ENCODE results near the gene FIBP.

The FIBP gene

GRCh38 chr11:65891219-65892136 is 3.2 kb upstream of the FIBP start:
- in situ Hi-C loops (cut with MboI; ENCODE audit: low sequenced_read_pairs) = loop anchor here (25.0 kb wide), 1 partner anchor 96 kb away; no protein-coding TSS in a partner anchor

GRCh38 chr11:65890324-65891218 is 2.3 kb upstream of the FIBP start, which contains the start of gene CCDC85B:
TSS of gene CCDC85B (plus strand) at chr11:65890673. CDS start at chr11:65890784, 111 bp downstream.
- in situ Hi-C loops (cut with MboI; ENCODE audit: low sequenced_read_pairs) = loop anchor here (25.0 kb wide), 1 partner anchor 97 kb away; no protein-coding TSS in a partner anchor

GRCh38 chr11:65887723-65888162 is 528 bp downstream of the FIBP start:
- in situ Hi-C loops (cut with MboI; ENCODE audit: low sequenced_read_pairs) = loop anchor here (25.0 kb wide), 1 partner anchor 100 kb away; no protein-coding TSS in a partner anchor

- in situ Hi-C loops (cut with MboI; ENCODE audit: low sequenced_read_pairs) = loop anchor here (25.0 kb wide), 1 partner anchor 100 kb away; no protein-coding TSS in a partner anchor
These were observed 1.2 kb downstream of the FIBP start for GRCh38 chr11:65886826-65887722.

DNA sequence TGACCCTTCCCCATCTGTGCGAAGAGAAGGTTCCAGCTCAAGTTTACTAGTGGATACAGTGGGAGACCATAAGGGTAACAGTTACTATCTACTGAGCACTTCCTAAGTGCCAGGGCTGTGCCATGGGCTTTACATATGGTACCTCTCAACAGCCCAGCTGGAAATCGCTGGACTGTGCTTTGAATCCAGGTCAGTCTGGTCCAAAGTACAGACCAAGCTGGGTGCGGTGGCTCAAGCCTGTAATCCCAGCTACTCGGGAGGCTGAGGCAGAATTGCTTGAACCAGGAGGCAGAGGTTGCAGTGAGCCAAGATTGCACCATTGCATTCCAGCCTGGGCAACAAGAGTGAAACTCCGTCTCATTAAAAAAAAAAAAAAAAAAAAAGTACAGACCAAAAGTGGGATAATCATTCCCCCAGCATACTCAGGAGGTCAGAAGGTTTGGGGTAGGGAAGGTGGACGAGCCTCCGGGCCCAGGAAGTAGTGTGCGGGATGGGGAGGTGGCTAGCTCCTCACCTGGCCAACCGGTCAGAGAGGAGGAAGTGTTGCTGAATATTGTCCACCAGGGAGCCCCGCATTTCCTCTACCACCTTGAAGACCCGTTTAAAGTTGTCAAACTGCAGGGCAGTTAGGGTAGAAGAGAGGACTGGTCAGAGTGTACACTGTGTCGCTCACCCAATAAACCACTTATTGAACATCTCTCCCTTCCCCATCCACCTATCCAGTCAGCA is 2.3 kb downstream of the FIBP start:
- in situ Hi-C loops (cut with MboI; ENCODE audit: low sequenced_read_pairs) = loop anchor here (25.0 kb wide), 1 partner anchor 101 kb away; no protein-coding TSS in a partner anchor

GRCh38 chr11:65885231-65885630 is 3.0 kb downstream of the FIBP start:
- in situ Hi-C loops (cut with MboI; ENCODE audit: low sequenced_read_pairs) = loop anchor here (25.0 kb wide), 1 partner anchor 102 kb away; no protein-coding TSS in a partner anchor

- in situ Hi-C loops (cut with MboI; ENCODE audit: low sequenced_read_pairs) = loop anchor here (25.0 kb wide), 1 partner anchor 103 kb away; no protein-coding TSS in a partner anchor
These were observed 3.6 kb downstream of the FIBP start for GRCh38 chr11:65884716-65885092.

- in situ Hi-C loops (cut with MboI; ENCODE audit: low sequenced_read_pairs) = loop anchor here (25.0 kb wide), 1 partner anchor 103 kb away; no protein-coding TSS in a partner anchor
These were observed 4.2 kb downstream of the FIBP start for GRCh38 chr11:65883786-65884715.

- in situ Hi-C loops (cut with MboI; ENCODE audit: low sequenced_read_pairs) = loop anchor here (25.0 kb wide), 1 partner anchor 104 kb away; no protein-coding TSS in a partner anchor
These were observed 5.1 kb downstream of the FIBP start for GRCh38 chr11:65883058-65883761.

GRCh38 chr11:65882120-65883057 is 5.9 kb downstream of the FIBP start:
- in situ Hi-C loops (cut with MboI; ENCODE audit: low sequenced_read_pairs) = loop anchor here (25.0 kb wide), 1 partner anchor 105 kb away; no protein-coding TSS in a partner anchor

DNA sequence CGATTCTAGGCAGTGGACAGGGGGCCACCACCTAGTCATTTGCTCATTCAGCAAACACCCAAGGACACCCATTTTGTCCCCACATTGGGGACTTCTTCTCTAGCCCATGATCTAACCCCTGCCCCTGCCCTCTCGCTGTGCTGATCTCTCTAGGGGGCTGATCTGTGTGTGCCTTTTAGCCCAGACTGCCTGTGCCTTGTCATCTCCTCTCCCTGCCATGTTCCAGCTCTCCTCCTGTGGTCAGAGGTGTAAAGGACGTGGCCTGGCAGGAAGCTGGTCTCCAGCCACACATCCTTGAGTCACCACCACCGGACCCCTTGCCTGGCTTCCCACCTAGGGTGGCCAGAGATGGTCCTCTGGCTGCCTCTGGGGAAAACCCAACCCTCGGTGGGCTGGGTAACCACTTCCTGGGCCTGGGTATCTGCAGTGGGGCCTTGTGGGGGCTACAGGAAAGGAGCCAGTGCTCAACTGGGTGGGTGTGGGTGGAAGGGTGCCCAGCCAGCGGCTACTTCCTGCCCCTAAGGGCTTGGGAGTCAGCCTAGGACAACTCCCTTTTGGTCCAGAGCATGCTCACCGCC is 7.3 kb downstream of the FIBP start:
- in situ Hi-C loops (cut with MboI; ENCODE audit: low sequenced_read_pairs) = loop anchor here (25.0 kb wide), 1 partner anchor 106 kb away; no protein-coding TSS in a partner anchor

- in situ Hi-C loops (cut with MboI; ENCODE audit: low sequenced_read_pairs) = loop anchor here (25.0 kb wide), 1 partner anchor 107 kb away; no protein-coding TSS in a partner anchor
These were observed 8.2 kb downstream of the FIBP start for GRCh38 chr11:65880027-65880426.

DNA sequence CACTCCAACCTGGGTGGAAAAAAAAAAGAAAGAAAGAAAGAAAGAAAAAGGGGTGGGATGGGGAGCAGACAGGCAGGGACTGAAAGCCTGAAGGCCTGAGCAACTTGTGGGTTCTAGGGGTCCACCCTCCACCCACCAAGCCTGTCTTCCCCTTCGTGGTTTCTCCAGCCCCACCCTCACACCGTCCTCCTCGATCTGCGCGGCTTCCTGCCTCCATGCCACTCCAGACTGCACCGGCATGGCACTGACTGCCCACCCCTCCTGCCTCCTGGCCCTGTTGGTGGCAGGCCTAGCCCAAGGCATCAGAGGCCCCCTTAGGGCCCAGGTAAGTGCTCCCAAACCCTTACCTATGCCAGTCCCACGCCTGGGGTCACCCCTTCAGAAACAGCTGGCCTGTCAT is 8.7 kb downstream of the FIBP start, which contains the start of gene CTSW:
TSS of gene CTSW (plus strand) at position 221 of the 400 bp plus-strand sequence. CDS start at position 239, 18 bp downstream.
- in situ Hi-C loops (cut with MboI; ENCODE audit: low sequenced_read_pairs) = loop anchor here (25.0 kb wide), 1 partner anchor 108 kb away; no protein-coding TSS in a partner anchor

DNA sequence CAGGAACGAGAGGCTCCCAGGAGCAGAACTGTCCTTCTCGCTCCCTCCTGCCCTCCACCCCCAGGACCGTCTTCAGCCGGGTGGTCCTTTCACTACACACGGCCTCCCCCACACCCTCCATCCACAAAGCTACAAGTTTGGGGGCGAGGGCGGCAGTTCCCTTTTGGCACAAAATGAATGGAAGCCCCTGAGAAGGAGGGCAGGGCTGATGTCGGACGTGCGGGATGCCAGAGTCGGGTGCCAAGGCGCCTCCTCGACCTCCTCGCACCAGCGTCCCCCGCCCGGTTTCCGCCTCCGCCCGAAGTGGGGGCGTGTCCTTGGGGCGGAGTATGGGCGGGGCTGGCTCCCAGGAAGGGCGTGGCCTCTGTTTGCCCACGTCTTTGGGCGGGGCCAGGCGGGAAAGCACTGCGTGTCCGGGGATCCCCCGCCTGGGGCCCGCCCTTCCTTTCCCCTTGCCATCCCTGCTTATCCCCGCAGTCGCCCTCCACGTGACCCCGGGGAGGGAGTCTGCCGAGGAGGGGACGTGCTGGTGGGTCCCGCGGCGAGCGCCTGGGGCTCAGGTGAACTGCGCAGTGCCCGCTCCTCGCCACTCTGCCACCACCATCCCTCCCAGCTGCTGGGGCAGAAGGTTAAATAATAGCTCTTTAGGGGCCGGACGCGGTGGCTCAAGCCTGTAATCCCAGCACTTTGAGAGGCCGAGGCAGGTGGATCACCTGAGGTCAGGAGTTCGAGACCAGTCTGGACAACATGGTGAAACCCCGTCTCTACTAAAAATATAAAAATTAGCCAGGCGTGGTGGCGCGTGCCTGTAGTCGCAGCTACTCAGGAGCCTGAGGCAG is 14.7 kb downstream of the FIBP start:
- in situ Hi-C loops (cut with MboI; ENCODE audit: low sequenced_read_pairs) = no loop called here

All from HL-60/S4 treated with phorbol 12-myristate 13-acetate at 8.2 ng/mL for 4 days and 3 days (cell line).